GM12891 (cell line): Measurements from ENCODE around the gene GRIK3.

ENCODE experiments used
- DNase-seq: peaks from one replicate; pipeline ENCODE4 v3.0.0; 2011; ENCODE audit warnings: low spot score; ENCODE audit not compliant: insufficient read length
- FAIRE-seq: peaks from 2 replicates; lab custom pipeline; 2011; peaks lifted over from hg19 to GRCh38; lab: Jason Lieb, UNC
- PAX5 ChIP-seq: IDR thresholded peaks from 2 replicates; pipeline ENCODE4 v1.6.1; 2011; ENCODE audit warnings: low read length, moderate library complexity, mild to moderate bottlenecking; ENCODE audit not compliant: insufficient read depth, severe bottlenecking
- POLR2A ChIP-seq: IDR thresholded peaks from 2 replicates; pipeline ENCODE4 v1.6.1; 2011; ENCODE audit warnings: low read depth, low read length, control low read depth
- POLR2AphosphoS5 ChIP-seq: IDR thresholded peaks from 2 replicates; pipeline ENCODE4 v1.6.1; 2011; ENCODE audit warnings: low read depth, low read length, control low read depth
- POU2F2 ChIP-seq: IDR thresholded peaks from 2 replicates; pipeline ENCODE4 v1.6.1; 2011; ENCODE audit warnings: low read depth, mild to moderate bottlenecking, control low read depth, low read length, moderate library complexity
- SPI1 ChIP-seq: IDR thresholded peaks from 2 replicates; pipeline ENCODE4 v1.6.1; 2011; ENCODE audit warnings: low read depth, low read length, control low read depth
- TAF1 ChIP-seq: IDR thresholded peaks from 2 replicates; pipeline ENCODE4 v1.6.1; 2011; ENCODE audit warnings: low read depth, low read length, control low read depth

GRIK3 gene

DNA sequence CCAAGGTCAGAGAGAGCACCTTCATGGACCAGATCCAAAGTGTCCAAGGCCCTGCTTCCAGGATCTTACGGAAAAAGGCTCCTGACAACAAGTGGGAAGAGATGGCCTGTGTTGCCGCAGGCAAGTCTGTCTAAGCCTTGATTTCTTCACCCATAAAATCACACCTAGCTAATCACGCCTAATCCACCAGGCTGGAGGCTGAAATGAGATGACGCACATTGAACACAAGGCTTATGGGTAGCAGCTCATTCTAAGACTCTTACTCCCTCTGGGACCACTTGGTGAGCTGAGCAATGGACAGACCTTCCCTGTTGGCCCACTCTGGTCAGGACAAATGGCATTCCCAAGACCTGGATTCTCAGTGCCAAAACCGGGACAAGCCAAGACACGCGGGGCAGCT lies 38.2 kb downstream of the GRIK3 start:
- DNase-seq (no peak), FAIRE-seq (no peak)
- TF ChIP-seq POU2F2: no peak

DNA sequence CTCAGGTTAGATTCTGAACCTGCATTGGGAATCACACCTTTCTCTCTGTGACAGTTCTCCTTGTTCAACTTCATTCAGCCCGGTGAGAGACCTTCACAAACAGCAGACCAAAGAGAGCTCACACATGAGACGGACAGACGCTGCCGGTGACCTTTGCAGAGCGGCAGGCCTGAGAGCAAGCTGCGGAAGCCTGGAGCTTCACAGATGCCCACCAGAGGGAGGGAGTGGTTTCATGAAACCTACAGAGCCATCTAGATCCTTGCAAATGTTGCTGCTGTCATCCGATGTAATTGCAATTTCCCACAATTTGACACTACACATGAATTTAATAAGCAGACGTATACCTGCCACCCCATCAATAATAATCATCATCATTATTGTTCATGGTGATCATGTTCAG lies 39.4 kb downstream of the GRIK3 start:
- no peak for TF ChIP-seq POU2F2
- TF ChIP-seq POLR2A: no peak
- no peak for TF ChIP-seq POLR2AphosphoS5
- TF ChIP-seq TAF1: no peak
- no peak for TF ChIP-seq PAX5
- TF ChIP-seq SPI1: no peak
- no peak for DNase-seq
- no peak for FAIRE-seq

DNA sequence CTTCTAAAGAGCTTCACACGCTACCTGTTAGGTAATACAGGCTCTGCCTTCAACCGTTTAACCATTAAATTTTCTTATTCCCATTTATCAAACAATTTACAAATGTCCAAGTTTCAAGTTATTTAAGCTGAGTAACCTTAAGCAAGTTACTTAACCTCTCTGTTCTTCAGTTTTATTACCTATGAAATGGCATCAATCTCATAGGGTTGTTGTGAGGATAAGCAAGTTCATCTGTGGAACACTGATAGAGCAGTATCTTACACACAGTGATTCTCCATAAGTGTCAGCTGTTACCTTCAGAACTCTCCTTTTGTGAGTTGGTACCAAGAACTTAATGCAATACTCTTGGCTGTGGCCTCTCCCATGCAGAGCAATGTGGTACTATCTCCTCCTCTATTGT lies 40.0 kb downstream of the GRIK3 start:
- DNase-seq (no peak), FAIRE-seq (no peak)
- TF ChIP-seq PAX5: no peak
- no peak for TF ChIP-seq POLR2AphosphoS5
- TF ChIP-seq SPI1: no peak
- TF ChIP-seq TAF1: no peak
- TF ChIP-seq POU2F2: no peak
- no peak for TF ChIP-seq POLR2A

DNA sequence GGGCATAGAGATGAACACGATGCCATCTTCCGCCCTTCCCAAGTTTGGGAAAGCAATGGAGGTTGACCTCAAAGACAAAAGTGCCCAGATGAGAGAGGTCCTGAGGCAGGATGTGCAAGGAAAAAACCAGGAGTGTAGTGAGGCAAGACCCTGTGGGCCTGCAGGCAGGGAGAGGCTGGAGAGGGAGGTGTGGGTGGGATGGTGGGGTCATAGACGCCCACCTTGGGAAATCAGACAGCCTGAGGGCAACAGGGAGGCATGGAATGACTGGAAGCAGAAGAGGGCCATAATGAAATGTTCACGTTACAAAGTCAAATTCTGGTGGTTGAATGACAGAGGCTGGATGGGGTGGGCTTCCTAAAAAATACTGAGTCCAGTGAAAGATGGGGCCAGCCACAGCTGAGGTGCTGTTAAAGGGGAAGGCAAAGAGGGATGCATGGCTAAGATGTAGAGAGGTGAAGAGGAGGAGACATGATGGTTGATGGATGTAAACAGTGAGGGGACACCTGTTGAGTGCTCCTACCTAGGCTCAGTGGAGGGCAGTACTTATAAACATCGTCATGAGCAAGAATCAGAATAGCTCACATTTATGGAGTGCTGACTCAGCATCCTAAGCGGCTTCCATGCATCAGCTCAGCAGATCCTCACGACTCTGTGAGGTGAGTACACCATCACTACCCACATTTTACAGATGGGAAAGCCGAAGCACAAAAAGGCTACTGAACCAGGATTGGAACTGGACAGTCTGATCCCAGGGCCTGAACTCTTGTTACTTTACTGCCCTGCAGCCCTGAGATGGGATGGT lies 42.0 kb downstream of the GRIK3 start:
- no peak for FAIRE-seq
- no peak for TF ChIP-seq POU2F2
- TF ChIP-seq PAX5: no peak
- TF ChIP-seq POLR2A: no peak
- no peak for TF ChIP-seq SPI1
- TF ChIP-seq POLR2AphosphoS5: no peak
- no peak for TF ChIP-seq TAF1
- no peak for DNase-seq

DNA sequence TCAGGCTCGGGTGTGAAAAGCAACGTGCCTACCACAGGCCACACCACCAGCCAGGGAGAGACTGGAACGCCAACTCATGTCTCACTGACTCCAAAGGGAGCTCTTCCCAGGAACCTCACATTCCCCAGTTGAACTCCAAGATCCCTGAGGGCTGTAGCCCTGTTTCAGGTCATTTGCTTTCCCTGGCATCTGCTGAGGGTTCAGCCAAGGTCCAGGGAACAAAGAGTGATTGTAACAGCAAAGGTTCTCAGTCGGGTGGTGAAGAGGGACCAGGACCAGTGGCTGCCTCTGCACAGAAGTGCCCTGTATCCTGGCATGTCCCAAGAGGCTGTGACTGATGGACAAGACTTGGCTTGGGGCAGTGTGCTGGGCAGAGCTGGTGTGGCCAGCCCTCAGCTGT lies 42.8 kb downstream of the GRIK3 start:
- no peak for FAIRE-seq

DNA sequence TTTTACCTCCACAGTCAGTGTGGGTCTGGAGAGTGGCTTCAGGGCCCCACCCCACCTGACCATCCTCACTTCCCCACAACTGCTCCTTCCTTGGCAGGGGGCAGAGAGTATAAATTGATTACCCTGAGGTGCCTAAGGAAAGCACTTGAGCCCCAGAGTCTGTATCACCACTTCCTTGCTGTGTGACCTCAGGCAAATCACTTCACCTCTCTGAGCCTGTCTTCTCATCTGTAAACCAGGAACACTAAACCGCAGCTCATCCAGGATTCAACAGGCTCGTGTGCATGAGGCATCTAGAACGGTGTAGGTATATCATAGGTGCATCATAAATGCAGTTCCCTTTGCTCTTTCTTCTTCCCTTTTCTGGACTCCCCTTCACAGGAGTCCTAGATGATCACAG lies 43.4 kb downstream of the GRIK3 start:
- FAIRE-seq: no peak
- TF ChIP-seq POLR2A (no peak), POU2F2 (no peak)

More for the DNA sequence above, 42.8 kb downstream of the GRIK3 start:
- no peak for DNase-seq
- TF ChIP-seq POLR2A (no peak), SPI1 (no peak), POU2F2 (no peak), PAX5 (no peak), POLR2AphosphoS5 (no peak)

DNA sequence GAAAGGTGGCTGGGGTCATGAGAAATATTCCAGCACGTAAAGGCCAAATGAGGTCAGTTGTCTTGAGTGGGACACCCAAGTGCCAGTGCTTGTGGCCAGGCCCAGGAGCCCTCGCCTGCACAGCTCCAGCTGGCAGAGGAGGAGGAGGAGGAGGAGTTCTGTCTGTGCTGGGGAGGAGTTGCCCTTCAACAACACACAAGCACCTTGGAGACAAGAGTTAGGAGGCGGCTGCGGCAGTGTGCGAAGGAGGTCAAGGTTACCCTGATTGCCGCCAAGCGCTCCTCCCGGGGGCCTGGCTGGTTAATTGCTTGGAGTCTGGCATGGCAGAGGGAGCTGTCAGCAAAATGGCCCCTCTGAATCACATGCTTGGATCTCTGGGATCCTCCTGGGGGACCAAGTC lies 45.1 kb downstream of the GRIK3 start:
- FAIRE-seq (no peak), DNase-seq (no peak)
- TF ChIP-seq TAF1 (no peak), POLR2AphosphoS5 (no peak), POU2F2 (no peak), PAX5 (no peak)

More for the DNA sequence above, 43.4 kb downstream of the GRIK3 start:
- no peak for DNase-seq

DNA sequence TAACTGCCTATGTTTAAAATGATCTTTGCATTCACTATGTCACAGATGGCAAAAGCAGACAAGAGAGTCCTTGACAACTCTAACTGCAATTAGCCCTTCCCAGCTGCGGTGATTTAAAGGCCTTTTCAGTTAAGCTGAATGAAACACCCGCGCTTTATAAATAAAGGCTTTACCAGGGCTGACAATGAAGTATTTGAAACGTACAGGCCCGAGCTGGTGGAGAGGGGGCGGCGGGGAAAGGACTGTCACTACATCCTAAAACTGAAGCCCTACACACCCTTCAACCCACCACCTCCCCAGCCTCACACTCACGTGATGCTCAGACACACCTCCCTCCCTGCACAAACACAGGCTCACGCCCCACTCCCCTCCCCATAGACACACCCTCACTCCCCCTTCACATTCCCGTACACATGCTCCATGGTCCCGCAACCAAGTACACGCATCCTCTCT lies 45.5 kb downstream of the GRIK3 start:
- no peak for DNase-seq
- no peak for FAIRE-seq

DNA sequence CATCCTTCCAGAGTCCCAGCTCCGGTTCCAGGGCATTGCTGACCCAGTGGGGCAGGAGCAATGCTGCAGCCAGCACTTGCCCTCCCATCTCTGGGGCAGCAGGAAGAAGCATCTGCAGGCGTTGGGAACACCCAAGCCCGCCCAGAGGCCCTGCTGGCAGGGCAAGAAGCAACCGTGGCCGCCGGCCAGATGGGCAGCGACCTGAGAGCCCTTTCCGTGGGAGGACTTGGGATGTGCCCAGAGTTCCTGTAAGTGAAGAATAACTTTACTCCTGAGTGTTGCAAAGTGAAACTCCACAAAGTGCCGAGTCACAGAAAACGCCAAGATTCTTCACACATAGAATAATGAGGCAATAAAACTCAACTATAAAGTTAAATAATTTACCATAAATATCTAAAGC lies 46.0 kb downstream of the GRIK3 start:
- no peak for FAIRE-seq
- DNase-seq: no peak
- no peak for TF ChIP-seq POU2F2
- no peak for TF ChIP-seq TAF1
- no peak for TF ChIP-seq POLR2A

More for the DNA sequence above, 45.5 kb downstream of the GRIK3 start:
- TF ChIP-seq POU2F2 (no peak), POLR2AphosphoS5 (no peak), POLR2A (no peak), PAX5 (no peak), TAF1 (no peak), SPI1 (no peak)

DNA sequence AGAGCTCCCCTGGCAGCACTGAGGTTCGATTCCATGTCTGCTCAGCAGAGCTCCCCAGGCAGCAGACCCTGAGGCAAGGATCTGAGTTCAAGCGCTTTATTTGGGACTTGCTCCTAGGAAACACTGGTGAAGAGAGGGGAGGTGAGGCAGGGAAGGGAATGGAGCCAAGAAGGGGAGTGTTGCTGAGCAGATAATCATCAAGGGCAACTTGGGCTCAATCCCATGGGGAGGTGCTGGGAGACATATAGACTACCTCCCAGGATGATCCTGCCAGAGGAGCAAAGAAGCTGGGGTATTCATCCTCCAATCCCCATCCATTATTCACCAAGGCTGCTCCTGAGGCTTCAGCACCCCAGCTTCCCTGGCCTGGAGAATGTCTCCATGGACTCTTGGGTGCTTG lies 47.0 kb downstream of the GRIK3 start:
- DNase-seq (no peak), FAIRE-seq (no peak)

More for the DNA sequence above, 47.0 kb downstream of the GRIK3 start:
- no peak for TF ChIP-seq POLR2AphosphoS5
- TF ChIP-seq POU2F2: no peak
- no peak for TF ChIP-seq POLR2A
- no peak for TF ChIP-seq TAF1
- TF ChIP-seq PAX5: no peak
- no peak for TF ChIP-seq SPI1
